ENCODE data around the gene TENM3. TPM values are rescaled to one million over a fixed set of nuclear protein-coding genes. Genes with fewer than 3 reads are reported as not detected.

Gene TENM3
- total and polyA plus RNA-seq, 4 donors = 0.05 to 5.5 (median 1.1) TPM; not detected in 1

DNA sequence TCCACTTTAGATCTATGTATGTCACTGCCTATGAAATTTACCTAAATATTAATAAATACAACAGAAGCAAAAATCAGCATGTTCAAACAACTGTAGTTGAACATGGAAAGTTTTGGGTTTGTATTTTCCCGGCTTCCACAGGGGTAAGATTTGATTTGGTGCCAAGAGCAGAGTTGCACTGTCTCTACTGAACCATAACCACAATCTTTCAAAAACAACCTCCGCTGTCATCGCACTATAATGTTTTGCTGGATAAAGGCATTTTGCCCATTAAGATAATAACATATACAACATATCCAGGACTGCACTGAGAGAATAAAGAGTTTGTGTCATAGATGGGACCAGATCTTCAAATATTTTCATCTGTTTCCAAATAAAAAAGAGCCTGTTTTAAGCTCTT is 94.9 kb downstream of the TENM3 start:
- WGBS, 2 donors = 34 to 46% methylated on average over 3 of the region's 3 CpGs
- ATAC-seq (ENCODE audit: low FRiP score) (no peak), DNase-seq (no peak)
- H3K27me3 ChIP-seq (ENCODE audit: control insufficient read depth in 1 of 2, insufficient read depth in 2 of 2, low read length in 1 of 2) = no peaks in the 10 kb centered on the region
- H3K36me3 ChIP-seq (ENCODE audit: control insufficient read depth in 1 of 2, insufficient read depth in 2 of 2, low read length in 1 of 2) = no peaks in the 10 kb centered on the region
- H3K4me3 ChIP-seq (ENCODE audit: low read length in 2 of 2) = no peak overlapping the region
- no peaks in the 10 kb centered on the region for H3K9me3 ChIP-seq (ENCODE audit: control insufficient read depth, low read length)
- H3K27ac ChIP-seq (ENCODE audit: low read depth in 1 of 2, low read length in 2 of 2) = no peak overlapping the region
- intact Hi-C loops (cut with DNase I) = no loop called here
- no peaks in the 10 kb centered on the region for H3K4me1 ChIP-seq (ENCODE audit: control insufficient read depth in 1 of 2, insufficient read depth in 2 of 2, low read length in 2 of 2)

DNA sequence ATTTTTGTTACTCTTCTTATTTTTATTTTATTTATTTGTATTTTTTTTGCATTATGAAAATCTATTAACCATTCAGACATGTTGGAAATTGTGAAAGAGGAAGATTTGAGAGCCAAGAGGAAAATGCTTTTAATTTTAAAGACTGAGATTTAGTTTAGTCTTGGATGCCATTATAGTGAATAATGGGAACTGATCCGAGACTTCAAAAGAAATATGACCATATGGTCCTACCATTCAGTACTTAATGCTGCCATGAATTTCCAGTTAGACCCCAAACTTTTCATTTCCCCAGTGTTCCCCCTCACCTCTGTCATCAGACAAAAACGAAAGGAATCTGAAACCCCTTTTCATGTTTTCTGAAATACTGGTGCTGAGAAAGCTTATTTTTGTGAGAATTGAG is 95.5 kb downstream of the TENM3 start:
- intact Hi-C loops (cut with DNase I) = no loop called here
- Histone ChIP-seq H3K27ac (ENCODE audit: low read depth in 1 of 2, low read length in 2 of 2) (no peak overlapping the region), H3K36me3 (ENCODE audit: control insufficient read depth in 1 of 2, insufficient read depth in 2 of 2, low read length in 1 of 2) (no peaks in the 10 kb centered on the region), H3K9me3 (ENCODE audit: control insufficient read depth, low read length) (no peaks in the 10 kb centered on the region), H3K27me3 (ENCODE audit: control insufficient read depth in 1 of 2, insufficient read depth in 2 of 2, low read length in 1 of 2) (no peaks in the 10 kb centered on the region), H3K4me1 (ENCODE audit: control insufficient read depth in 1 of 2, insufficient read depth in 2 of 2, low read length in 2 of 2) (no peaks in the 10 kb centered on the region), H3K4me3 (ENCODE audit: low read length in 2 of 2) (no peak overlapping the region)
- ATAC-seq (ENCODE audit: low FRiP score) (no peak), DNase-seq (no peak)
- 36 to 49% methylated on average over 2 of the region's 2 CpGs for WGBS, 2 donors

DNA sequence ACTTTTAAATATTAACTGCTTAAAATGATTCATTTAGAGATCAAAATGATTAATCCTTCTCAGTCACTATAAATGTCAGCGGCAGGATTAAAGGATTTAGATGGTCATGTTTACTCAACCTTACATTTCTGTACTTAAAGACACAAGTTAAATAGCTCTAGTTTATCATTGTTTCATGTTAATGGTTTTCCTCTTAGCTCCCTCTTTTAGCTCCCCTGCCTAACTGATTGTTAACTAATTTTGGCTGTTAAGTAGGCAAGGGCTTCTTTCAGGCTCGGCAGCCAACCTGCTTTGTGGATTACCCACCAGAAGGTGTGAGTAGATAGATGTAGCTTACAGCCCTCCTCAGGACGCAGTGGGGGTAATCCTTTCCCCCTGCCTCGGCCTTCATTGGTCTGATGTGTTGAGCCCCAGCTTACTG is 96.0 kb downstream of the TENM3 start:
- no peaks in the 10 kb centered on the region for H3K9me3 ChIP-seq (ENCODE audit: control insufficient read depth, low read length)
- WGBS, 2 donors = 65% methylated on average over 4 of the region's 4 CpGs
- H3K27me3 ChIP-seq (ENCODE audit: control insufficient read depth in 1 of 2, insufficient read depth in 2 of 2, low read length in 1 of 2) = no peaks in the 10 kb centered on the region
- no peaks in the 10 kb centered on the region for H3K36me3 ChIP-seq (ENCODE audit: control insufficient read depth in 1 of 2, insufficient read depth in 2 of 2, low read length in 1 of 2)
- H3K4me3 ChIP-seq (ENCODE audit: low read length in 2 of 2) = no peak overlapping the region
- DNase-seq = no peak
- no peak for ATAC-seq (ENCODE audit: low FRiP score)
- H3K27ac ChIP-seq (ENCODE audit: low read depth in 1 of 2, low read length in 2 of 2) = no peak overlapping the region
- no peaks in the 10 kb centered on the region for H3K4me1 ChIP-seq (ENCODE audit: control insufficient read depth in 1 of 2, insufficient read depth in 2 of 2, low read length in 2 of 2)
- intact Hi-C loops (cut with DNase I) = no loop called here

DNA sequence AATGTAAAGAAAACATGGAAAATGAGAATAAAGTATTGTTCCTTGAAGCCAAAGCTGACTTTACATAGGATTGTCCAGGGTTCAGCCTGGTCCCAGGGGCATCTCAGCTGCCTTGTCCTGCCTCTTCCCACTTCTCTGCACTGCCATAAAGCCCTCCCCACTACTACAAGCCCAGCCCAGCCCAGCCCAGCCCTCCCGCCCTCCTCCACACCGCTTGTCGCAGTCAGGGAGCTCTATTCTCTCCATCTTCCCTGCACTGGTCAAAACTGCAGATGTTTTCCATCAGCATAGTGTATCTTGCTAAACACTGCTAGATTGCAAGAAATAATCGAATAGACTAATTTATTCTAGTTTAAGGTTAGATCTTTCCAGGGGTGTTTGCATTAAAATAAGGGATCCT is 100.3 kb downstream of the TENM3 start:
- Histone ChIP-seq H3K36me3 (ENCODE audit: control insufficient read depth in 1 of 2, insufficient read depth in 2 of 2, low read length in 1 of 2) (no peaks in the 10 kb centered on the region), H3K4me1 (ENCODE audit: control insufficient read depth in 1 of 2, insufficient read depth in 2 of 2, low read length in 2 of 2) (no peaks in the 10 kb centered on the region), H3K9me3 (ENCODE audit: control insufficient read depth, low read length) (no peaks in the 10 kb centered on the region), H3K4me3 (ENCODE audit: low read length in 2 of 2) (no peak overlapping the region), H3K27ac (ENCODE audit: low read depth in 1 of 2, low read length in 2 of 2) (no peak overlapping the region), H3K27me3 (ENCODE audit: control insufficient read depth in 1 of 2, insufficient read depth in 2 of 2, low read length in 1 of 2) (no peaks in the 10 kb centered on the region)
- 38 to 47% methylated on average over 4 of the region's 4 CpGs for WGBS, 2 donors
- ATAC-seq (ENCODE audit: low FRiP score) (no peak), DNase-seq (no peak)
- intact Hi-C loops (cut with DNase I) = no loop called here

DNA sequence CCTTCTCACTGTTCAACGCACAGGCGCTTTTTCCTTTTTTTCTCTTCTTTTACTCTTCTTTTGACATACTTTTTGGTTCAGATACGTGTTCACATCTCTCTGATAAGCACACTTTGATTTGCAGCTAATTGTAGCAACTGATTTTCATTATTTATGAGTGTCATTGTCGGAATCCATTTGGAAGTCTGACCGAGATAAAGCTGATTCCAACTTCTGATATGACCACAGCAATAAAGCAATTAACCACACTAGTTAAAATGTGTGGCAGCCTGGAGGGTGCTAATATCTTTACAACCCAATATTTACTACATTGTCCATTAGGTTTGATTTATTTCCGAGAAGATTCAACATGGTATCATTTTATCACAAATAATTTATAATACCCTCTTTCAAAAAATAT is 101.8 kb downstream of the TENM3 start:
- Histone ChIP-seq H3K9me3 (ENCODE audit: control insufficient read depth, low read length) (no peaks in the 10 kb centered on the region), H3K36me3 (ENCODE audit: control insufficient read depth in 1 of 2, insufficient read depth in 2 of 2, low read length in 1 of 2) (no peaks in the 10 kb centered on the region), H3K4me3 (ENCODE audit: low read length in 2 of 2) (no peak overlapping the region), H3K4me1 (ENCODE audit: control insufficient read depth in 1 of 2, insufficient read depth in 2 of 2, low read length in 2 of 2) (no peaks in the 10 kb centered on the region), H3K27ac (ENCODE audit: low read depth in 1 of 2, low read length in 2 of 2) (no peak overlapping the region), H3K27me3 (ENCODE audit: control insufficient read depth in 1 of 2, insufficient read depth in 2 of 2, low read length in 1 of 2) (no peaks in the 10 kb centered on the region)
- intact Hi-C loops (cut with DNase I) = no loop called here
- DNase-seq (no peak), ATAC-seq (ENCODE audit: low FRiP score) (no peak)
- 82% methylated on average over 6 of the region's 6 CpGs for WGBS, 2 donors

DNA sequence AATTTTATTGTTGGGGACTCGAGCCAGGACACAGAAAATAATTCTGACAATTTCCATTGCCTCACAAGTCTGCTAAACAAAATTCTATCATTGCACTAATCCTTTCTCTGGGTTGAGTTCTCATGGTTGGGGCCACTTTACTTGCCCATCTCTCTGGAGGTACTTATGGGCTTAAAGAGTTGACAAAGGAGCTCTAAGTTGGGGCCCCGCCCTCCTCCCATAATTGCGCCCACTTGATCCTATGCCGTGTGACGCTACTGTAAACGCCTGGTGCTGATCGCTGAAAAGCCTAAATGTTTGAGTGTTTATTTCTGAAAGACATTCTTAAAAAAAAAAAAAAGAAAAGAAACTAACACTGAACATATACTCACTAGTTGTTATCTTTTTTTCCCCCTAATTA is 103.0 kb downstream of the TENM3 start:
- 87 to 91% methylated on average over 7 of the region's 7 CpGs for WGBS, 2 donors
- intact Hi-C loops (cut with DNase I) = no loop called here
- ATAC-seq (ENCODE audit: low FRiP score) = no peak
- H3K9me3 ChIP-seq (ENCODE audit: control insufficient read depth, low read length) = no peaks in the 10 kb centered on the region
- no peaks in the 10 kb centered on the region for H3K4me1 ChIP-seq (ENCODE audit: control insufficient read depth in 1 of 2, insufficient read depth in 2 of 2, low read length in 2 of 2)
- H3K36me3 ChIP-seq (ENCODE audit: control insufficient read depth in 1 of 2, insufficient read depth in 2 of 2, low read length in 1 of 2) = no peaks in the 10 kb centered on the region
- no peaks in the 10 kb centered on the region for H3K27me3 ChIP-seq (ENCODE audit: control insufficient read depth in 1 of 2, insufficient read depth in 2 of 2, low read length in 1 of 2)
- H3K4me3 ChIP-seq (ENCODE audit: low read length in 2 of 2) = no peak overlapping the region
- DNase-seq = no peak
- H3K27ac ChIP-seq (ENCODE audit: low read depth in 1 of 2, low read length in 2 of 2) = no peak overlapping the region

DNA sequence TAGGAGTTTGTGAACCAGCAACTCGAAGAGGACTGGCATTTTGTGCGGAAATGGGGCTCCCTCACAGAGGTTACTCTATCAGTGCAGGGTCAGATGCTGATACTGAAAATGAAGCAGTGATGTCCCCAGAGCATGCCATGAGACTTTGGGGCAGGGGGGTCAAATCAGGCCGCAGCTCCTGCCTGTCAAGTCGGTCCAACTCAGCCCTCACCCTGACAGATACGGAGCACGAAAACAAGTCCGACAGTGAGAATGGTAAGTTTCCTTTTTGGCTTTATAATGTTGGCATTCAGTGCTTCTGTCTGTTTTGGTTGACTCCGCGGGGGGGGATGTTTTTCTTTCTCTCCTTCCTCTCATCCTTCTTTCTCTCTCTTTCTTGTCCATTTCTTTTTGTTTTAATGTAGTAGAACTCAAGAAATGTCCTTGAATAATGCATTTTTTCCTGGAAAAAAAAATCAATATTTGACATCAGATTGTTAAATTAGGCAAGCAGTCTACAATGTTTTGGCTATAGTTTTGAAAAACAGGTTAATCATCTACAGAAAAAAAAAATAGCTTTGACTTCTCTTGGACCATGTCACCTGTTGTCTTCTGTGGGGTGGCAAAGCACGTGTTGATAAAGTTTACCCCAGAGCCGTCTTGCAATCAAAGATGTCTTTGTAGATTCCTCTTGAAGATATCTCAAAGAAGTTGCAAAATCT is 103.6 kb downstream of the TENM3 start:
- WGBS, 2 donors = 62 to 65% methylated on average over 11 of the region's 11 CpGs
- H3K9me3 ChIP-seq (ENCODE audit: control insufficient read depth, low read length) = no peaks in the 10 kb centered on the region
- no peaks in the 10 kb centered on the region for H3K27me3 ChIP-seq (ENCODE audit: control insufficient read depth in 1 of 2, insufficient read depth in 2 of 2, low read length in 1 of 2)
- ATAC-seq (ENCODE audit: low FRiP score) (no peak), DNase-seq (no peak)
- intact Hi-C loops (cut with DNase I) = no loop called here
- H3K27ac ChIP-seq (ENCODE audit: low read depth in 1 of 2, low read length in 2 of 2) = no peak overlapping the region
- H3K4me1 ChIP-seq (ENCODE audit: control insufficient read depth in 1 of 2, insufficient read depth in 2 of 2, low read length in 2 of 2) = no peaks in the 10 kb centered on the region
- no peak overlapping the region for H3K4me3 ChIP-seq (ENCODE audit: low read length in 2 of 2)
- no peaks in the 10 kb centered on the region for H3K36me3 ChIP-seq (ENCODE audit: control insufficient read depth in 1 of 2, insufficient read depth in 2 of 2, low read length in 1 of 2)

DNA sequence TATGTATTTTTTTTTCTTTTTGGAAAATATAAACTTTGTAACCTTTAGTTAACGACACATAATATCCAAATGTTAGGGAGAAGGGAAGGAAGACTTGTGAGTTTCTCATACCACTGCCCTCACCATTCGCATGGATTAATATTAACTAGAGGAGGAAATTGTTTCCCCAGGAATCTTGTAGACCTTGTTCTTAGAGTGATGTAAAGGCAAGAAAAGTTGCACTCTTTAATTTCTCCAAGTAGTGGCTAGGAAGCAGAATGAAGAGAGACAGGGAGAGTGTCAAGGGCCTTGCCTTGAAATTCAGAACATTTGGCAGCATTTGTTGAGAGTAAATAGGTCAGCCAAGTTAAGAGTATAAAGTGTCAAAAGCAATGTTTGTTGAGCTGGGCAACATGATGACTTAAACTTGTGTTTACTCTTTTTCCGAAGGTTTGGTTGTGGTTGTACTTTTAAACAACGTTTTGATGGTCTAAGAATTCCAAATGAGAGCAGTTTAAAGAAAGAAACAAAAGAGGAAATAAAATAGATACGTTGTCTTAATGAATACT is 105.7 kb downstream of the TENM3 start:
- 67 to 74% methylated on average over 5 of the region's 5 CpGs for WGBS, 2 donors
- H3K9me3 ChIP-seq (ENCODE audit: control insufficient read depth, low read length) = no peaks in the 10 kb centered on the region

DNA sequence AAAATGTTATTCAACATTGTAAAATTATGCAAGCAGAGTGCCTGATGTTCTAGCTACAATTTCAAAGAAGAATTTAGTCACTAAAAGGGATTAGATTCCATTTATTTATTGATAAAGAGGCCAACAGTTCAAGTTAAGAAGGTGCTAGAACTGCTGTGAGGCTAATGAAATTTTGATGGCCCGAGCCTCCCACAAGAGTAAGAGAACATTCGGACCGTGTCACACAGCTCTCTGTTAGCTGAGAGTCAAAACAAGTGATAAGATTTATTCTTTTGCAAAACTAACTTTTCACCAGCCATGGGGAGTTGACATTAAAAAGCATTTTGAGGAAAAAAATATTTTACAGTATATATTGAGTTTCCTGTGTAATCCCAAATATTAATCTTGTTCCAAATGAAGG is 106.8 kb downstream of the TENM3 start:
- Histone ChIP-seq H3K27ac (ENCODE audit: low read depth in 1 of 2, low read length in 2 of 2) (no peak overlapping the region), H3K36me3 (ENCODE audit: control insufficient read depth in 1 of 2, insufficient read depth in 2 of 2, low read length in 1 of 2) (no peaks in the 10 kb centered on the region), H3K4me1 (ENCODE audit: control insufficient read depth in 1 of 2, insufficient read depth in 2 of 2, low read length in 2 of 2) (no peaks in the 10 kb centered on the region), H3K4me3 (ENCODE audit: low read length in 2 of 2) (no peak overlapping the region), H3K27me3 (ENCODE audit: control insufficient read depth in 1 of 2, insufficient read depth in 2 of 2, low read length in 1 of 2) (no peaks in the 10 kb centered on the region), H3K9me3 (ENCODE audit: control insufficient read depth, low read length) (no peaks in the 10 kb centered on the region)
- ATAC-seq (ENCODE audit: low FRiP score) (no peak), DNase-seq (no peak)
- 42 to 61% methylated on average over 3 of the region's 3 CpGs for WGBS, 2 donors
- intact Hi-C loops (cut with DNase I) = no loop called here

More for the DNA sequence above, 105.7 kb downstream of the TENM3 start:
- H3K4me3 ChIP-seq (ENCODE audit: low read length in 2 of 2) = no peak overlapping the region
- no peaks in the 10 kb centered on the region for H3K4me1 ChIP-seq (ENCODE audit: control insufficient read depth in 1 of 2, insufficient read depth in 2 of 2, low read length in 2 of 2)
- no peak overlapping the region for H3K27ac ChIP-seq (ENCODE audit: low read depth in 1 of 2, low read length in 2 of 2)
- no peaks in the 10 kb centered on the region for H3K36me3 ChIP-seq (ENCODE audit: control insufficient read depth in 1 of 2, insufficient read depth in 2 of 2, low read length in 1 of 2)
- ATAC-seq (ENCODE audit: low FRiP score) (no peak), DNase-seq (no peak)
- H3K27me3 ChIP-seq (ENCODE audit: control insufficient read depth in 1 of 2, insufficient read depth in 2 of 2, low read length in 1 of 2) = no peaks in the 10 kb centered on the region
- intact Hi-C loops (cut with DNase I) = no loop called here

All from aorta (tissue), 5 donors.